ENCODE measurements around the gene EDAR. TPM values are rescaled to one million over a fixed set of nuclear protein-coding genes. Genes with fewer than 3 reads are reported as not detected.

The EDAR gene
- total and polyA plus RNA-seq, 2 of the 4 experiments (the other 2 are of a cell fraction): not detected

- Histone ChIP-seq H4K5ac (ENCODE audit: low read depth, low read length) (no peak overlapping the region), H2BK120ac (ENCODE audit: low read depth, low read length) (no peak overlapping the region), H3K4me2 (ENCODE audit: low read depth, low read length) (no peak overlapping the region), H4K8ac (ENCODE audit: low read depth in 2 of 2, low read length in 2 of 2) (no peak overlapping the region), H3K56ac (ENCODE audit: extremely low read depth, insufficient read depth, low read length) (no peak overlapping the region), H4K20me1 (ENCODE audit: insufficient read depth, low read length) (no peaks in the 10 kb centered on the region), H3K9ac (ENCODE audit: low read depth, low read length) (no peak overlapping the region), H3K4me1 (ENCODE audit: control insufficient read depth, insufficient read depth, low read length) (no peaks in the 10 kb centered on the region), H2AK5ac (ENCODE audit: low read depth, low read length) (no peak overlapping the region), H3K79me1 (ENCODE audit: low read depth in 1 of 2, low read length in 2 of 2) (no peaks in the 10 kb centered on the region), H2BK5ac (ENCODE audit: low read depth, low read length, poor library complexity, severe bottlenecking) (no peak overlapping the region), H3K14ac (replicated peaks; ENCODE audit: low read depth, low read length) (no peak overlapping the region), H3K4ac (ENCODE audit: low read depth, low read length) (no peak overlapping the region), H2BK20ac (ENCODE audit: low read depth, low read length) (no peak overlapping the region), H3K36me3 (ENCODE audit: control insufficient read depth, insufficient read depth, low read length) (no peaks in the 10 kb centered on the region), H3K18ac (ENCODE audit: low read depth, low read length) (no peak overlapping the region), H4K91ac (ENCODE audit: insufficient read depth, low read depth, low read length) (no peak overlapping the region), H2AFZ (replicated peaks; ENCODE audit: low read length, poor library complexity) (no peak overlapping the region), H3K9me3 (ENCODE audit: control insufficient read depth, insufficient read depth, low read length) (no peaks in the 10 kb centered on the region), H2AK9ac (replicated peaks; ENCODE audit: low read depth, low read length, poor library complexity) (no peak overlapping the region), H3K23ac (ENCODE audit: low read depth, low read length) (no peak overlapping the region), H3K27me3 (ENCODE audit: control insufficient read depth, insufficient read depth, low read length) (peaks cover 50% of the 10 kb centered on the region), H3K27ac (ENCODE audit: insufficient read depth, low read length) (no peak overlapping the region), H2BK15ac (ENCODE audit: low read depth, low read length) (no peak overlapping the region), H3K4me3 (ENCODE audit: insufficient read depth, low read depth, low read length) (no peak overlapping the region), H3K9me1 (ENCODE audit: insufficient read depth, low read length) (no peaks in the 10 kb centered on the region)
- WGBS, 2 experiments (ENCODE audit: extremely low coverage in 2 of 2, insufficient read length in 1 of 2): 82% methylated on average over 10 of the region's 21 CpGs; no CpG with 5 or more reads in 1 of the 2 experiments
- ATAC-seq (ENCODE audit: low read depth) (no peak), DNase-seq (no peak)
- TF ChIP-seq USF2 (IDR thresholded peaks at IDR 0.05; ENCODE audit: low read depth, low read length) (no peak), MAFK (IDR thresholded peaks at IDR 0.05; ENCODE audit: low read depth, low read length) (peak; percentile 81)
- POLR2A ChIA-PET (ENCODE audit: unreplicated experiment): no interaction called here
- no TSS peak for BruUV-seq (replicated peaks)
- in situ Hi-C loops (cut with MboI; ENCODE audit: low sequenced_read_pairs): no loop called here
- dilution Hi-C loops (cut with HindIII; ENCODE audit: low sequenced_read_pairs, unreplicated experiment): no loop called here
- CTCF ChIA-PET: no interaction called here
- intact Hi-C loops (cut with micrococcal nuclease): no loop called here
These were observed 77.0 kb downstream of the EDAR start for GRCh38 chr2:108911807-108912628.

All from IMR-90 (cell line).